ENCODE measurements around the gene TMEM167A. TPM values are rescaled to one million over a fixed set of nuclear protein-coding genes. Genes with fewer than 3 reads are reported as not detected.

TMEM167A gene
- total RNA-seq, 6 experiments from 2014 or later: 125 to 164 (median 141) TPM

GRCh38 chr5:83048277-83048676 is 28.9 kb downstream of the TMEM167A start:
- no peaks in the 10 kb centered on the region for H3K4me1 Mint-ChIP-seq (ENCODE audit: low read depth)
- H3K9me3 Mint-ChIP-seq: no peaks in the 10 kb centered on the region
- peaks cover 25% of the 10 kb centered on the region for H3K36me3 Mint-ChIP-seq (ENCODE audit: low read depth)
- no peak for TF ChIP-seq CTCF (IDR thresholded peaks at IDR 0.05)
- no peak overlapping the region for H3K4me3 Mint-ChIP-seq
- DNase-seq: no peak
- no peak overlapping the region for H3K27ac Mint-ChIP-seq
- H3K27me3 Mint-ChIP-seq (ENCODE audit: insufficient read depth): no peaks in the 10 kb centered on the region

GRCh38 chr5:83044926-83045325 is 32.3 kb downstream of the TMEM167A start:
- H3K36me3 Mint-ChIP-seq (ENCODE audit: low read depth): 0 out of 2 replicates have a peak, but pooled peaks cover 4% of the 10 kb centered on the region
- no peak for DNase-seq
- no peak overlapping the region for H3K27ac Mint-ChIP-seq
- H3K27me3 Mint-ChIP-seq (ENCODE audit: insufficient read depth): no peaks in the 10 kb centered on the region
- TF ChIP-seq CTCF (IDR thresholded peaks at IDR 0.05): no peak
- H3K4me1 Mint-ChIP-seq (ENCODE audit: low read depth): no peaks in the 10 kb centered on the region
- no peak overlapping the region for H3K4me3 Mint-ChIP-seq
- no peaks in the 10 kb centered on the region for H3K9me3 Mint-ChIP-seq

GRCh38 chr5:83042507-83042906 is 34.7 kb downstream of the TMEM167A start:
- no peaks in the 10 kb centered on the region for H3K9me3 Mint-ChIP-seq
- TF ChIP-seq CTCF (IDR thresholded peaks at IDR 0.05): no peak
- no peak overlapping the region for H3K27ac Mint-ChIP-seq
- H3K4me3 Mint-ChIP-seq: no peak overlapping the region
- no peak for DNase-seq
- H3K36me3 Mint-ChIP-seq (ENCODE audit: low read depth): 0 out of 2 replicates have a peak, but pooled peaks cover 4% of the 10 kb centered on the region
- no peaks in the 10 kb centered on the region for H3K27me3 Mint-ChIP-seq (ENCODE audit: insufficient read depth)
- no peaks in the 10 kb centered on the region for H3K4me1 Mint-ChIP-seq (ENCODE audit: low read depth)

GRCh38 chr5:83038924-83039323 is 38.3 kb downstream of the TMEM167A start:
- TF ChIP-seq CTCF (IDR thresholded peaks at IDR 0.05): no peak
- Mint-ChIP-seq H3K4me1 (ENCODE audit: low read depth) (no peaks in the 10 kb centered on the region), H3K27me3 (ENCODE audit: insufficient read depth) (no peaks in the 10 kb centered on the region), H3K9me3 (no peaks in the 10 kb centered on the region), H3K27ac (no peak overlapping the region), H3K36me3 (ENCODE audit: low read depth) (0 out of 2 replicates have a peak, but pooled peaks cover 4% of the 10 kb centered on the region), H3K4me3 (no peak overlapping the region)
- DNase-seq: no peak

- Mint-ChIP-seq H3K9me3 (no peaks in the 10 kb centered on the region), H3K27me3 (ENCODE audit: insufficient read depth) (no peaks in the 10 kb centered on the region), H3K27ac (no peak overlapping the region), H3K4me1 (ENCODE audit: low read depth) (peaks cover 3% of the 10 kb centered on the region; the same call in 1 of the 2 replicates), H3K4me3 (no peak overlapping the region), H3K36me3 (ENCODE audit: low read depth) (no peaks in the 10 kb centered on the region)
- TF ChIP-seq CTCF (IDR thresholded peaks at IDR 0.05): no peak
- DNase-seq: no peak
These were observed 40.1 kb downstream of the TMEM167A start for GRCh38 chr5:83036991-83037575.

Data from HFFc6 (cell line).